H1 (cell line): ENCODE measurements around the gene CAMK2D. TPM values are rescaled to one million over a fixed set of nuclear protein-coding genes. Genes with fewer than 3 reads are reported as not detected.

ENCODE experiments used
- CTCF ChIA-PET: fragments of 300-600 bp; sonication (Branson Sonifier 250); formaldehyde crosslinking; loops from one replicate; lab custom pipeline; 2021; ENCODE audit not compliant: partially characterized antibody; lab: Charles Lee
- POLR2A ChIA-PET: fragments of 300-600 bp; sonication (Branson Sonifier 250); formaldehyde crosslinking; loops from one replicate; lab custom pipeline; 2021; ENCODE audit warnings: inconsistent platforms; ENCODE audit not compliant: partially characterized antibody; lab: Charles Lee
- DNase-seq, 2 experiments: peaks; one replicate each; pipeline versions ENCODE4 v3.0.0 to v3.0.0-alpha.2; 2010 to 2022; ENCODE audit warnings: low spot score in 2 of 2, low read depth in 1 of 2, mixed read lengths in 1 of 2
- FAIRE-seq: peaks from 2 replicates; lab custom pipeline; 2011; peaks lifted over from hg19 to GRCh38; lab: Jason Lieb, UNC
- H2AFZ ChIP-seq: 2 replicates; pipeline ENCODE4 v1.8.1; 2012; ENCODE audit warnings: low read length, inconsistent platforms
- H2AK5ac ChIP-seq: 2 replicates; pipeline ENCODE4 v1.6.1; 2013; ENCODE audit warnings: low read depth, low read length
- H2BK120ac ChIP-seq: replicated peaks from 2 replicates; pipeline ENCODE3; 2013; ENCODE audit warnings: low read depth, low read length, inconsistent platforms
- H2BK12ac ChIP-seq: 2 replicates; pipeline ENCODE4 v1.6.1; 2013; ENCODE audit warnings: low read depth, low read length
- H2BK15ac ChIP-seq: 2 replicates; pipeline ENCODE4 v1.6.1; 2013; ENCODE audit warnings: low read length
- H2BK20ac ChIP-seq: 2 replicates; pipeline ENCODE4 v1.6.1; 2013; ENCODE audit warnings: low read length
- H2BK5ac ChIP-seq: 2 replicates; pipeline ENCODE4 v1.6.1; 2013; ENCODE audit warnings: low read depth, low read length
- H3K14ac ChIP-seq: 2 replicates; pipeline ENCODE4 v1.6.1; 2013; ENCODE audit warnings: inconsistent platforms; ENCODE audit not compliant: insufficient read length
- H3K18ac ChIP-seq: 2 replicates; pipeline ENCODE4 v1.6.1; 2013; ENCODE audit warnings: low read length; ENCODE audit errors: extremely low read depth
- H3K23ac ChIP-seq: 2 replicates; pipeline ENCODE4 v1.6.1; 2013; ENCODE audit warnings: inconsistent platforms; ENCODE audit not compliant: insufficient read length
- H3K23me2 ChIP-seq: 2 replicates; pipeline ENCODE4 v1.6.1; 2013; ENCODE audit warnings: low read depth, low read length
- H3K27ac ChIP-seq: 2 replicates; pipeline ENCODE4 v1.6.1; 2011; ENCODE audit warnings: low read depth, low read length, inconsistent platforms
- H3K27me3 ChIP-seq, 4 experiments: replicated peaks in 1 of 4; 1 replicate in 1 of 4; 2 replicates in 3 of 4; pipeline versions ENCODE4 v1.6.1 to v1.8.1; 2011 to 2013; ENCODE audit warnings: low read length in 3 of 4, mild to moderate bottlenecking in 3 of 4, inconsistent platforms in 2 of 4, mixed read lengths in 2 of 4, moderate library complexity in 1 of 4; ENCODE audit not compliant: control insufficient read depth in 3 of 4, insufficient read depth in 3 of 4; ENCODE audit errors: extremely low read depth in 1 of 4
- H3K36me3 ChIP-seq, 4 experiments: 2 replicates each; pipeline versions ENCODE4 v1.6.1 to v1.8.1; 2011 to 2013; ENCODE audit warnings: mild to moderate bottlenecking in 4 of 4, low read length in 3 of 4, moderate library complexity in 2 of 4, control low read depth in 1 of 4, inconsistent platforms in 1 of 4; ENCODE audit not compliant: insufficient read depth in 4 of 4, control insufficient read depth in 2 of 4
- H3K4ac ChIP-seq: replicated peaks from 2 replicates; pipeline ENCODE3; 2013; ENCODE audit warnings: low read length, low read depth, mixed read lengths, inconsistent platforms; ENCODE audit not compliant: insufficient read length
- H3K4me1 ChIP-seq, 4 experiments: replicated peaks in 1 of 4; 1 replicate in 1 of 4; 2 replicates in 3 of 4; pipeline versions ENCODE4 v1.6.1 to v1.8.1; 2011 to 2013; ENCODE audit warnings: low read length in 3 of 4, inconsistent platforms in 2 of 4, mixed read lengths in 1 of 4; ENCODE audit not compliant: insufficient read depth in 4 of 4, control insufficient read depth in 3 of 4
- H3K4me2 ChIP-seq, 2 experiments: 2 replicates each; pipeline versions ENCODE4 v1.6.1 to v1.8.1; 2011 to 2013; ENCODE audit warnings: low read depth in 2 of 2, low read length in 2 of 2, control low read depth in 1 of 2, inconsistent platforms in 1 of 2, mild to moderate bottlenecking in 1 of 2; ENCODE audit not compliant: insufficient read depth in 1 of 2
- H3K4me3 ChIP-seq, 4 experiments: fragments of 200-600, 300-600 bp in 1 of 4; sonication (generic), shearing (Covaris generic), sonication (Bioruptor Twin) in 1 of 4; 2 replicates each; pipeline versions ENCODE4 v1.5.1 to v1.8.1; 2011 to 2016; ENCODE audit warnings: low read length in 4 of 4, low read depth in 3 of 4, control low read depth in 2 of 4, inconsistent platforms in 2 of 4, mild to moderate bottlenecking in 2 of 4, mixed read lengths in 1 of 4, moderate library complexity in 1 of 4; ENCODE audit not compliant: insufficient read depth in 2 of 4; ENCODE audit errors: extremely low read depth in 1 of 4
- H3K56ac ChIP-seq: replicated peaks from 2 replicates; pipeline ENCODE3; 2013; ENCODE audit warnings: low read depth, mild to moderate bottlenecking, mixed read lengths, low read length, inconsistent platforms; ENCODE audit not compliant: insufficient read length
- H3K79me1 ChIP-seq: 2 replicates; pipeline ENCODE4 v1.6.1; 2013; ENCODE audit warnings: low read depth, low read length, control low read depth
- H3K79me2 ChIP-seq, 2 experiments: 2 replicates each; pipeline versions ENCODE4 v1.6.1 to v1.8.1; 2012 to 2013; ENCODE audit warnings: low read length in 2 of 2, mild to moderate bottlenecking in 2 of 2, inconsistent platforms in 1 of 2; ENCODE audit not compliant: insufficient read depth in 2 of 2, control insufficient read depth in 1 of 2
- H3K9ac ChIP-seq, 4 experiments: replicated peaks in 1 of 4; 1 replicate in 1 of 4; 2 replicates in 3 of 4; pipeline versions ENCODE4 v1.6.1 to v1.8.1; 2011 to 2013; ENCODE audit warnings: low read depth in 3 of 4, low read length in 3 of 4, control low read depth in 2 of 4, mild to moderate bottlenecking in 2 of 4, moderate library complexity in 2 of 4, inconsistent platforms in 1 of 4; ENCODE audit errors: extremely low read depth in 1 of 4
- H3K9me3 ChIP-seq, 2 experiments: 2 replicates each; pipeline versions ENCODE4 v1.6.1 to v1.8.1; 2012 to 2013; ENCODE audit warnings: mild to moderate bottlenecking in 2 of 2, moderate library complexity in 2 of 2, control low read depth in 1 of 2, inconsistent platforms in 1 of 2, low read depth in 1 of 2, low read length in 1 of 2, mixed read lengths in 1 of 2; ENCODE audit not compliant: insufficient read depth in 2 of 2
- H4K20me1 ChIP-seq, 2 experiments: replicated peaks in 1 of 2; 2 replicates each; pipeline versions ENCODE3 to v1.8.1; 2011 to 2013; ENCODE audit warnings: inconsistent platforms in 2 of 2, low read length in 2 of 2, mild to moderate bottlenecking in 1 of 2; ENCODE audit not compliant: insufficient read depth in 2 of 2, control insufficient read depth in 1 of 2
- H4K5ac ChIP-seq: 2 replicates; pipeline ENCODE4 v1.6.1; 2013; ENCODE audit warnings: low read length, low read depth, mixed read lengths, inconsistent platforms; ENCODE audit not compliant: insufficient read length
- H4K8ac ChIP-seq: 2 replicates; pipeline ENCODE4 v1.8.0; 2013; ENCODE audit warnings: mild to moderate bottlenecking, moderate library complexity, low read length, inconsistent platforms; ENCODE audit not compliant: insufficient read depth; ENCODE audit errors: extremely low read depth
- H4K91ac ChIP-seq: replicated peaks from 2 replicates; pipeline ENCODE3; 2013; ENCODE audit warnings: low read length, mixed read lengths, inconsistent platforms; ENCODE audit not compliant: insufficient read length
- BRCA1 ChIP-seq: IDR thresholded peaks from 2 replicates; pipeline ENCODE4 v1.6.1; 2012; ENCODE audit warnings: low read depth, low read length, improper control_type of control experiment
- POU5F1 ChIP-seq: IDR thresholded peaks from 2 replicates; pipeline ENCODE4 v1.6.1; 2011; ENCODE audit warnings: low read depth, mild to moderate bottlenecking, low read length, moderate library complexity
- TBP ChIP-seq: IDR thresholded peaks from 2 replicates; pipeline ENCODE4 v1.6.1; 2011; ENCODE audit warnings: low read depth, low read length, improper control_type of control experiment
- WGBS, 2 experiments: shearing (Covaris generic) in 1 of 2; methylation state at CpG; one replicate each; pipeline versions ENCODE4 v1.1.6 to v1.1.7; 2013 to 2015; ENCODE audit warnings: low lambda C conversion rate in 2 of 2, mixed read lengths in 2 of 2, inconsistent platforms in 1 of 2, low coverage in 1 of 2, missing lambda C conversion rate in 1 of 2; ENCODE audit not compliant: insufficient replicate concordance in 2 of 2, insufficient coverage in 1 of 2, insufficient read length in 1 of 2; ENCODE audit errors: extremely low coverage in 1 of 2, missing lambda C conversion rate in 1 of 2; 5-methylcytosine and 5-hydroxymethylcytosine counted together
- polyA plus RNA-seq, 7 experiments: library from polyadenylated mRNA; depleted of rRNA in 3 of 7; stranded (reverse) in 5 of 7; unstranded in 2 of 7; fragments of >200 nt in 5 of 7; fragments of 200-250 nt in 2 of 7; gene quantifications; 1 replicate in 5 of 7; 2 replicates in 1 of 7; 4 replicates in 1 of 7; pipeline versions ENCODE4 v1.2.1 to v1.2.3, GENCODE V29; 2011 to 2013; ENCODE audit warnings: missing spikeins in 2 of 7, mixed read lengths in 2 of 7
- total RNA-seq: library from RNA; stranded (reverse); fragmentation: NEBNext Ultra II Directional; extraction: Animal tissue kit (Norgen Biotek cat#: 25700); gene quantifications from 2 replicates; pipeline ENCODE4 v1.2.1, GENCODE V29; 2021

Gene CAMK2D
- total and polyA plus RNA-seq, 2 of the 8 experiments (the other 6 are each of a cell fraction or from before 2014, with no cell fraction given), result 3.2 to 7.0 TPM

GRCh38 chr4:113455061-113455460, 306.5 kb downstream of the CAMK2D start:
- Histone ChIP-seq H3K14ac (no peak overlapping the region), H3K4ac (no peak overlapping the region), H3K36me3 (no peaks in the 10 kb centered on the region), H3K4me1 (peaks cover 0 to 23% (median 7%) of the 10 kb centered on the region in 4 experiments; a peak in 4 of 7 replicates), H3K27me3 (no peaks in the 10 kb centered on the region), H2AFZ (no peak overlapping the region), H2BK12ac (no peak overlapping the region), H4K91ac (no peak overlapping the region), H3K56ac (no peak overlapping the region), H3K4me2 (no peak overlapping the region), H2BK20ac (no peak overlapping the region), H2AK5ac (no peak overlapping the region), H3K23ac (no peak overlapping the region), H2BK15ac (no peak overlapping the region), H3K4me3 (no peak overlapping the region), H3K9ac (no peak overlapping the region), H2BK120ac (no peak overlapping the region), H3K9me3 (no peaks in the 10 kb centered on the region), H3K79me1 (no peaks in the 10 kb centered on the region), H3K27ac (no peak overlapping the region), H4K20me1 (no peaks in the 10 kb centered on the region), H3K23me2 (no peaks in the 10 kb centered on the region), H3K79me2 (no peaks in the 10 kb centered on the region), H4K5ac (no peak overlapping the region), H2BK5ac (no peak overlapping the region), H4K8ac (no peak overlapping the region), H3K18ac (no peak overlapping the region; the same call in 1 of the 2 replicates)
- CTCF ChIA-PET, result interaction anchor here (3.1 kb wide), 1 partner anchor 60 kb away, joined by 16 read pairs; no protein-coding TSS in a partner anchor
- FAIRE-seq (peak; percentile 74), DNase-seq (no peak)
- 84% methylated on average over 2 of the region's 2 CpGs; no CpG with 5 or more reads in 1 of the 2 experiments for WGBS, 2 experiments
- POLR2A ChIA-PET, result interaction anchor here (0.8 kb wide), 1 partner anchor 13 kb away, joined by 3 read pairs; no protein-coding TSS in a partner anchor
- TF ChIP-seq TBP, result no peak
- TF ChIP-seq BRCA1, result no peak
- no peak for TF ChIP-seq POU5F1
